KOPT-K1 (cell line): ENCODE results near the gene TENT5C.

ENCODE experiments used
- H3K27ac ChIP-seq: fragments of 200-600 bp; sonication (generic); 2 replicates; pipeline ENCODE4 v1.5.1; 2016; ENCODE audit warnings: antibody characterized with exemption, mild to moderate bottlenecking, low read depth, low read length; ENCODE audit not compliant: poor library complexity, severe bottlenecking
- H3K36me3 ChIP-seq: fragments of 200-600 bp; sonication (generic); 2 replicates; pipeline ENCODE4 v1.5.1; 2017; ENCODE audit warnings: antibody characterized with exemption, mild to moderate bottlenecking, low read length, moderate library complexity; ENCODE audit not compliant: insufficient read depth
- H3K9me3 ChIP-seq: fragments of 200-600 bp; sonication (generic); 2 replicates; pipeline ENCODE4 v1.5.1; 2017; ENCODE audit warnings: antibody characterized with exemption, low read length, mild to moderate bottlenecking; ENCODE audit not compliant: insufficient read depth, poor library complexity, severe bottlenecking

Gene TENT5C

GRCh38 chr1:117641536-117641935 is 35.7 kb downstream of the TENT5C start:
- Histone ChIP-seq H3K27ac (no peak overlapping the region), H3K9me3 (no peaks in the 10 kb centered on the region), H3K36me3 (no peaks in the 10 kb centered on the region)

DNA sequence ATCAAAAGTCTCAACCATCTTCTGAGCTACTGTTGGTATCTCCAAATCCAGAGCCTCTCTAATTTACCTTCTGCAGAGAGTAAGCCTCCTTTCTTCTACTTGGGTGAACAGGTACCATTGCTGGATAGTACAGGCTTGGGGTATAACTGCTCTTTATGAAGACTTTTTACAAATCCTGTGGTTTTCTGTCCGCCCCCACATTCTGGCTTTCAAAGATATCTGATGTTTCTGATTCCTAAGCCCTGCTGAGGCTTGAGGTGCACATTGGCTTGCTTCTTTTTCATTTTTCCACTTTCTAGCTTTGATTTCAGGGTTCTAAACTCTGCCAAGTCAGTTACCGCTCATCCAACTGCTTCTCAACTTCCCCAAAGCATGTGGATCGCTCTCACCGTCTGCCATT is 37.1 kb downstream of the TENT5C start:
- H3K36me3 ChIP-seq: no peaks in the 10 kb centered on the region
- no peak overlapping the region for H3K27ac ChIP-seq
- H3K9me3 ChIP-seq: no peaks in the 10 kb centered on the region

- H3K9me3 ChIP-seq: no peaks in the 10 kb centered on the region
- no peaks in the 10 kb centered on the region for H3K36me3 ChIP-seq
- H3K27ac ChIP-seq: no peak overlapping the region
Measured at GRCh38 chr1:117643601-117644000, 37.8 kb downstream of the TENT5C start.

DNA sequence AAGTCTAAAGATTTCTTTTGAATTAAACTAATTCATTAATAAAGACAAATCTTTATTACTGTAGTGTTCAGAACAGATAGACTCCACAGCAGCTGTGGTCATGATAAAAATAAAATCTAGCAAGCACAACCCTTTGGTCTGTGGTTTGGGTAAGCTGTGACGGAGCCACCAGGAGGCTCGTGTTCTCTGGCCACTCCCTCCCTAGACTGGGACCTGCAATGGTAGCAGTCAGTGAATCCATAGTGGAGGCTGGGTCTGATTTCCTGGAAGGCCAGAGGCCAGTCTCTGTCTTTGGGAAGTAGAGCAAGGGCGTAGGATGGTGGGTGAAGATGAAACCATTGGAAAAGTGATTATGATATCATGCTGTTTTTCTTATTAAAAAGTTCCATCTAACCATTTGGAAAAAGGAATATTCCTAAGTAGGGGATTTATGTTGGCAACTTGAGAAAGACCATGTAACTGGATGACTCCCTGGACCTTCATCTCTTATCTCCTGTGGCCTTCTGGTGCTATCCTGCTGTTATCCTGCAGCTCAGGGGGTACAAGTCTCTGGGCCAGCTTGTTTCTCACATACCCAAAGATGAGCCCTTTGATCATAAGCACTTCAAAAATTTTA is 39.0 kb downstream of the TENT5C start:
- no peaks in the 10 kb centered on the region for H3K9me3 ChIP-seq
- no peaks in the 10 kb centered on the region for H3K36me3 ChIP-seq
- no peak overlapping the region for H3K27ac ChIP-seq

DNA sequence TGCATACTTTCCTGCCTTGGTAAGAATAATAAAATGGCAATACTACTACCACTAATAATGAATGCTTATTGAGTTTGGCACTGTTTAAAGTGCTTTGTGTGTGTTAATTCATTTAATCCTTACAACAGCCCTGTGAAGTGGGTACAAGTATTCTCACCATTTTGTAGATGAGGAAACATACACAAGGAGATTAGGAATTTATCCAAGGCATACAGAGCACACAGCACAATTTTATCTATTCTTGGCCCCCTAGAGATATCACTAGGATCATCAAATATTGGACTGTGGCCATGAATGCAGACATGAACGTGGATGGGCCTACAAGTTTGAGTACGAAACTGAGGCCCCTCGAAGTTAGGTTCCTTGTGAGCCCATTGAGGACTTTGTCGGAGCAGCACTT is 39.5 kb downstream of the TENT5C start:
- H3K36me3 ChIP-seq: no peaks in the 10 kb centered on the region
- H3K9me3 ChIP-seq: no peaks in the 10 kb centered on the region
- no peak overlapping the region for H3K27ac ChIP-seq

DNA sequence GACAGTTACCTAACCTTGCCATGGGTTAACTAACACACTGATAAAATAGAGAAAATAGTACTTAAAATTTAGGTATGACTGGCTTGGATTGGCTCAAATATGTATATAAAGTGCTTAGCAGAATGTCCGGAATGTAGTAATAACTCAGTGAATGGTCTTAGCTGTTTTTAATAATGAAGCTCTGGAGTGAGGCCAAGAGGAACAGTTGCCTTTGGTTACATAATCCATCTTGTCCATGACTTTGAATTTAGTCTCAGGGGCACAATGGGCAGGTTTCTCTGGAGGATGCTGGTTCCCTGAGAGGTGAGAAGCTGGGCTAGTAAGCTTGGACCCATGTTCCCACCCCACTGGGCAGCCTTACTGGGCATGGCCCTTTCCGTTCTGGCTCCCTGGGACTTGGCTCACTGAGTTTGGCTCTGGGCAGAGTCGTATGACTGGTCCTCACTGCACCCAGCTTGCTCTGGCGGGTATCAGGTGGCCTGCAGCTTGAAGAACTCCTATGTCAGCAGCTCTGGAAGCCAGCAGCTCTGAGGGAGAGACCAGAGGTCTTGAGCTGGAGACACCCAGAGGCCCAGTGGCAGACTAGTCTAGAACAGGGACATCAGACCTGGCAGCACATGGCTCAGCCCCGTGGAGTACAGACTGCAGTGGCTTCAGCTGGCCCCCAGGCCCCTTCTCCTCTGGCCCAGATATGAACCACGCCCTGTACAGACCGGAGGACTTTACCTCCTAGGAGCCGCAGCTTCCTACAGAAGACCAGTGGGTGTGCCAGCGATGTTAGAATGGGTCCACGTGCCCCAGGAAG is 40.4 kb downstream of the TENT5C start:
- H3K9me3 ChIP-seq: no peaks in the 10 kb centered on the region
- H3K36me3 ChIP-seq: no peaks in the 10 kb centered on the region
- no peak overlapping the region for H3K27ac ChIP-seq

GRCh38 chr1:117646956-117647355 is 41.1 kb downstream of the TENT5C start:
- Histone ChIP-seq H3K36me3 (no peaks in the 10 kb centered on the region), H3K9me3 (no peaks in the 10 kb centered on the region), H3K27ac (no peak overlapping the region)

DNA sequence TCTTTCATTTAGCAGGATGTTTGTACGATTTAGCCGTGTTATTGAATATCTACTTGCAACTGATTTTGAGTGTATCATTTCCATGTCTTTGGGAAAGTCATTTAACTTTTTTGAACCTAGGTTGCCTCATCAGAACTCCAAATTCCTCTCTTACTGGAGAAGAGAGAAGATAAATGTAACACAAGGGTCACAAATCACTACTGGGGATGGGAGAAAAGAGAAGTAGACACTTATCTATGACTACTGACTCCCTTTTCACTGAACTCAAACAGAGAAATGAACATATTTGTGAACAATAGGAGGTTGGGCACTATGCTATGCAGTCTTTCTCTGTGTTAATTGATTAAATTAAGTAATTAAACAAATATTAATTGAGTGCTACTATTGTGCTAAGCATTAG is 42.2 kb downstream of the TENT5C start:
- H3K27ac ChIP-seq: no peak overlapping the region
- H3K36me3 ChIP-seq: no peaks in the 10 kb centered on the region
- no peaks in the 10 kb centered on the region for H3K9me3 ChIP-seq

GRCh38 chr1:117650840-117651568 is 45.2 kb downstream of the TENT5C start:
- H3K36me3 ChIP-seq: no peaks in the 10 kb centered on the region
- no peak overlapping the region for H3K27ac ChIP-seq
- no peaks in the 10 kb centered on the region for H3K9me3 ChIP-seq

DNA sequence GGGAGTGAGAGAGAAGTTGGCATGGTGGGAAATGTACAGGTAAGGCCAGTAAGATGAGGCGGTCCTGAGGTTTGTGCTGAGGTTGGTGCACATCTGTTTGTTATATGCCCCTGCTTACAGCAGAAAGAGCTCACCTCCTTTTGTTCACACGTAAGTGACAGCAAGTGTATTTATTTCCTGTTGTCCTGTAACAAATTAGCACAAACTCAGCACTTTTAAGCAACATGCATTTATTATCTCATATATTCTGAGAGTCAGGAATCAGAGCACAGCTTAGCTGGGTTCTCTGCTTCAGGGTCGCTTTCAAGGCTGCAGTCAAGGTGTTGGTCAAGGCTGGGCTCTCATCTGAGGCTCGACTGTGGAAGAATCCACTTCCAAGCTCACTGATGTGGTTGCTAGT is 45.8 kb downstream of the TENT5C start:
- Histone ChIP-seq H3K27ac (no peak overlapping the region), H3K36me3 (no peaks in the 10 kb centered on the region), H3K9me3 (no peaks in the 10 kb centered on the region)

GRCh38 chr1:117652421-117652820 is 46.6 kb downstream of the TENT5C start:
- Histone ChIP-seq H3K9me3 (no peaks in the 10 kb centered on the region), H3K27ac (no peak overlapping the region), H3K36me3 (no peaks in the 10 kb centered on the region)

DNA sequence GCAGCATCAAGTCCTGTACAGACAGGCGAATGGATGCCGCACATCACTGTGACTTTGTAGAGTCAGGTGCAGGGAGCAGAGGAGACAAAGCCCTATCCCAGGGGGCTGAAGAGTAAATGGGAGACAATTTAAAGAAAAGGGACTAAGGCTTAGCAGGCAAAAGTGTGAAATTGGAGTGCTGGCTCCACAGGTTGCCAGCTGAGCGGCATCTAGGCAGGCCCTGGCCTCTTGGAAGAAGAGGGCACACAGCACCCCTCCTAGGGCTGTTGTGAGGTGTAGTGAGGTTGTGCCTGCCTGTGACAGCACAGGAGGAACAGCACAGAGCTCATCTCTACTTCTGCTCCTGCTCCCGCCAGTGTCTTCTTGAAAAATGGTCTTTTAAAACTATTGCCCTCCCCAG is 47.3 kb downstream of the TENT5C start:
- H3K27ac ChIP-seq: no peak overlapping the region
- H3K36me3 ChIP-seq: no peaks in the 10 kb centered on the region
- no peaks in the 10 kb centered on the region for H3K9me3 ChIP-seq

- Histone ChIP-seq H3K27ac (no peak overlapping the region), H3K36me3 (no peaks in the 10 kb centered on the region), H3K9me3 (no peaks in the 10 kb centered on the region)
Measured at GRCh38 chr1:117653732-117654492, 48.1 kb downstream of the TENT5C start.

- Histone ChIP-seq H3K36me3 (no peaks in the 10 kb centered on the region), H3K9me3 (no peaks in the 10 kb centered on the region), H3K27ac (no peak overlapping the region)
Measured at GRCh38 chr1:117654493-117655219, 48.8 kb downstream of the TENT5C start.
